HepG2 (cell line): ENCODE results near the gene RAB24. TPM values are rescaled to one million over a fixed set of nuclear protein-coding genes. Genes with fewer than 3 reads are reported as not detected.

Experiments used
- ATAC-seq: fragments of 200-7000 bp; cut with Tn5 transposase; 3 replicates; pipeline ENCODE4 v1.9.1; 2020; ENCODE audit warnings: mild to moderate bottlenecking, moderate library complexity
- BruUV-seq: library from RNA; stranded (reverse); fragments of 400-500 nt; replicated peaks from 2 replicates; lab custom pipeline; 2021; lab: Mats Ljungman, UMichigan
- CTCF ChIA-PET: fragments of 300-600 bp; formaldehyde crosslinking; extraction: SDS; loops from one replicate; lab custom pipeline; 2021; ENCODE audit warnings: low total read pairs, inconsistent platforms, low intra/inter-chr PET ratio; lab: Yijun Ruan, JAX
- POLR2A ChIA-PET: fragments of 350-600 bp; sonication (Branson Sonifier 250); formaldehyde crosslinking; loops from one replicate; lab custom pipeline; 2020; ENCODE audit warnings: antibody characterized with exemption, inconsistent platforms; lab: Yijun Ruan, JAX
- DNase-seq: peaks from one replicate; pipeline ENCODE4 v3.0.0-alpha.2; 2015; ENCODE audit warnings: low spot score
- FAIRE-seq: peaks from 3 replicates; lab custom pipeline; 2011; peaks lifted over from hg19 to GRCh38; lab: Jason Lieb, UNC
- H2AFZ ChIP-seq: one replicate; pipeline ENCODE4 v1.6.1; 2011; ENCODE audit warnings: low read length, inconsistent platforms
- H3K27ac ChIP-seq: fragments of 300-600 bp; 3 replicates; pipeline ENCODE4 v1.8.0; 2011; ENCODE audit warnings: mixed run types, mild to moderate bottlenecking, mixed read lengths, low read length, inconsistent platforms; ENCODE audit not compliant: insufficient read depth; ENCODE audit errors: extremely low read length
- H3K27me3 ChIP-seq, 2 experiments: fragments of 200-600 bp in 1 of 2; 2 replicates in 1 of 2; 3 replicates in 1 of 2; pipeline versions ENCODE4 v1.6.0 to v1.8.0; 2011; ENCODE audit warnings: low read length in 2 of 2, mild to moderate bottlenecking in 2 of 2, moderate library complexity in 2 of 2, inconsistent platforms in 1 of 2; ENCODE audit not compliant: insufficient read depth in 2 of 2, control insufficient read depth in 1 of 2
- H3K36me3 ChIP-seq, 2 experiments: fragments of 200-600 bp in 1 of 2; replicated peaks in 1 of 2; 2 replicates in 1 of 2; 3 replicates in 1 of 2; pipeline versions ENCODE4 v1.5.1 to v1.8.0; 2011; ENCODE audit warnings: low read length in 2 of 2, inconsistent platforms in 1 of 2; ENCODE audit not compliant: insufficient read depth in 2 of 2, control insufficient read depth in 1 of 2
- H3K4me1 ChIP-seq: 2 replicates; pipeline ENCODE4 v1.5.1; 2012; ENCODE audit warnings: low read length, inconsistent platforms; ENCODE audit not compliant: insufficient read depth
- H3K4me2 ChIP-seq: 2 replicates; pipeline ENCODE4 v1.6.0; 2011; ENCODE audit warnings: low read depth, low read length, inconsistent platforms
- H3K4me3 ChIP-seq, 3 experiments: fragments of 200-600 bp in 1 of 3; sonication (generic), shearing (Covaris generic) in 1 of 3; replicated peaks in 1 of 3; 2 replicates each; pipeline ENCODE4 v1.5.1; 2011 to 2016; ENCODE audit warnings: low read length in 3 of 3, inconsistent platforms in 2 of 3, low read depth in 2 of 3, mild to moderate bottlenecking in 2 of 3, control low read depth in 1 of 3, mixed read lengths in 1 of 3; ENCODE audit not compliant: insufficient read depth in 1 of 3
- H3K79me2 ChIP-seq: one replicate; pipeline ENCODE4 v1.6.1; 2011; ENCODE audit warnings: low read length, inconsistent platforms; ENCODE audit not compliant: insufficient read depth
- H3K9ac ChIP-seq: 2 replicates; pipeline ENCODE4 v1.6.0; 2011; ENCODE audit warnings: mild to moderate bottlenecking, low read depth, low read length, inconsistent platforms; ENCODE audit not compliant: insufficient read depth
- H3K9me3 ChIP-seq: 2 replicates; pipeline ENCODE4 v1.5.1; 2012; ENCODE audit warnings: mild to moderate bottlenecking, low read length
- H4K20me1 ChIP-seq: 2 replicates; pipeline ENCODE4 v1.6.0; 2011; ENCODE audit warnings: inconsistent platforms, mild to moderate bottlenecking, low read length, moderate library complexity; ENCODE audit not compliant: insufficient read depth
- AGO1 ChIP-seq: fragments of 200-400 bp; formaldehyde crosslinking; IDR thresholded peaks from 2 replicates; pipeline ENCODE4 v1.6.1; 2017; ENCODE audit warnings: mild to moderate bottlenecking, low read depth, low read length, moderate library complexity; ENCODE audit not compliant: poor library complexity, severe bottlenecking
- AGO2 ChIP-seq: fragments of 200-400 bp; formaldehyde crosslinking; optimal IDR thresholded peaks from 2 replicates; pipeline ENCODE3; 2017; ENCODE audit warnings: mild to moderate bottlenecking, low read depth, low read length, moderate library complexity
- MAFF ChIP-seq: IDR thresholded peaks from 2 replicates; pipeline ENCODE4 v1.6.1; 2011; ENCODE audit warnings: low read depth, low read length, improper control_type of control experiment
- PCBP2 ChIP-seq: fragments of 200-400 bp; formaldehyde crosslinking; optimal IDR thresholded peaks from 2 replicates; pipeline ENCODE3; 2018; ENCODE audit warnings: low read length, low read depth; ENCODE audit not compliant: poor library complexity, severe bottlenecking
- RBM22 ChIP-seq: fragments of 200-400 bp; formaldehyde crosslinking; optimal IDR thresholded peaks from 2 replicates; pipeline ENCODE3; 2017; ENCODE audit warnings: mild to moderate bottlenecking, low read length, moderate library complexity
- SMAD1 ChIP-seq: sonication (generic); formaldehyde crosslinking; IDR thresholded peaks from 2 replicates; pipeline ENCODE4 v1.4.0; 2020; ENCODE audit warnings: missing genetic modification reagents, low read depth, mild to moderate bottlenecking, borderline replicate concordance
- ZFX ChIP-seq: sonication (generic); formaldehyde crosslinking; IDR thresholded peaks from 2 replicates; pipeline ENCODE4 v1.4.0; 2020; ENCODE audit warnings: mild to moderate bottlenecking, low read depth, missing genetic modification reagents, moderate library complexity
- ZKSCAN5 ChIP-seq: sonication (generic); formaldehyde crosslinking; IDR thresholded peaks from 2 replicates; pipeline ENCODE4 v1.5.1; 2020; ENCODE audit warnings: mild to moderate bottlenecking, missing genetic modification reagents
- ZNF205 ChIP-seq: IDR thresholded peaks from 2 replicates; pipeline ENCODE4 v1.6.1; 2018; ENCODE audit warnings: missing biosample characterization, missing genetic modification reagents
- ZNF350 ChIP-seq: sonication (generic); formaldehyde crosslinking; IDR thresholded peaks from 2 replicates; pipeline ENCODE4 v1.4.0; 2020; ENCODE audit warnings: mild to moderate bottlenecking, low read depth, missing genetic modification reagents, borderline replicate concordance
- ZNF496 ChIP-seq: sonication (generic); formaldehyde crosslinking; IDR thresholded peaks from 2 replicates; pipeline ENCODE4 v1.8.1; 2023; ENCODE audit warnings: mild to moderate bottlenecking, moderate library complexity, missing genetic modification reagents; ENCODE audit not compliant: insufficient replicate concordance
- ZNF550 ChIP-seq: sonication (generic); formaldehyde crosslinking; IDR thresholded peaks from 2 replicates; pipeline ENCODE4 v1.4.0; 2020; ENCODE audit warnings: mild to moderate bottlenecking, missing genetic modification reagents, borderline replicate concordance
- ZNF572 ChIP-seq: sonication (generic); formaldehyde crosslinking; IDR thresholded peaks from 2 replicates; pipeline ENCODE4 v1.5.1; 2020; ENCODE audit warnings: mild to moderate bottlenecking, missing genetic modification reagents
- ZNF580 ChIP-seq: IDR thresholded peaks from 2 replicates; pipeline ENCODE4 v1.6.1; 2016; ENCODE audit warnings: low read depth, borderline replicate concordance
- ZNF746 ChIP-seq: sonication (generic); formaldehyde crosslinking; IDR thresholded peaks from 2 replicates; pipeline ENCODE4 v1.8.0; 2022; ENCODE audit warnings: mild to moderate bottlenecking, missing genetic modification reagents
- ZSCAN22 ChIP-seq: sonication (generic); formaldehyde crosslinking; IDR thresholded peaks from 2 replicates; pipeline ENCODE4 v1.4.0; 2020; ENCODE audit warnings: mild to moderate bottlenecking, missing genetic modification reagents
- WGBS: methylation state at CpG from one replicate; pipeline ENCODE4 v1.1.6; 2017; ENCODE audit warnings: low lambda C conversion rate; 5-methylcytosine and 5-hydroxymethylcytosine counted together
- in situ Hi-C: cut with HindIII; loops from 2 replicates; pipeline ENCODE4 v1.10.0; 2017; ENCODE audit warnings: low pct_unique_long_range_greater_than_20kb; ENCODE audit not compliant: extremely low pct_ligation_motif_present
- intact Hi-C: fragments of 100-400 bp; cut with micrococcal nuclease; formaldehyde crosslinking; loops from one replicate; pipeline ENCODE4 v1.10.0; 2022; ENCODE audit not compliant: unreplicated experiment
- polyA plus RNA-seq, 8 experiments: library from polyadenylated mRNA; depleted of rRNA in 3 of 8; stranded (reverse) in 7 of 8; unstranded in 1 of 8; fragments of >200 nt; fragmentation: Illumina TruSeq in 4 of 8; extraction: Trizol in 4 of 8; gene quantifications; 2 replicates each; pipeline versions ENCODE4 v1.2.1 to v1.2.3, GENCODE V29; 2011 to 2016; ENCODE audit warnings: low read depth in 4 of 8, missing spikeins in 1 of 8, mixed read lengths in 1 of 8; ENCODE audit not compliant: insufficient read depth in 1 of 8
- total RNA-seq, 5 experiments: library from RNA; depleted of rRNA; stranded (reverse); fragments of >200 nt; fragmentation: Illumina TruSeq; extraction: Trizol; gene quantifications; 2 replicates each; pipeline ENCODE4 v1.2.3, GENCODE V29; 2016; ENCODE audit warnings: low read depth in 1 of 5
- TF ChIP-seq, protein P1 (sequence below): sonication (generic); formaldehyde crosslinking; conservative IDR thresholded peaks from 2 replicates; pipeline ENCODE4 v1.5.0; 2020; ENCODE audit warnings: missing genetic modification reagents

RAB24 gene
- total and polyA plus RNA-seq, 2 of the 13 experiments (the other 11 are each of a cell fraction or from before 2014, with no cell fraction given): 22.9 to 63.7 TPM

DNA sequence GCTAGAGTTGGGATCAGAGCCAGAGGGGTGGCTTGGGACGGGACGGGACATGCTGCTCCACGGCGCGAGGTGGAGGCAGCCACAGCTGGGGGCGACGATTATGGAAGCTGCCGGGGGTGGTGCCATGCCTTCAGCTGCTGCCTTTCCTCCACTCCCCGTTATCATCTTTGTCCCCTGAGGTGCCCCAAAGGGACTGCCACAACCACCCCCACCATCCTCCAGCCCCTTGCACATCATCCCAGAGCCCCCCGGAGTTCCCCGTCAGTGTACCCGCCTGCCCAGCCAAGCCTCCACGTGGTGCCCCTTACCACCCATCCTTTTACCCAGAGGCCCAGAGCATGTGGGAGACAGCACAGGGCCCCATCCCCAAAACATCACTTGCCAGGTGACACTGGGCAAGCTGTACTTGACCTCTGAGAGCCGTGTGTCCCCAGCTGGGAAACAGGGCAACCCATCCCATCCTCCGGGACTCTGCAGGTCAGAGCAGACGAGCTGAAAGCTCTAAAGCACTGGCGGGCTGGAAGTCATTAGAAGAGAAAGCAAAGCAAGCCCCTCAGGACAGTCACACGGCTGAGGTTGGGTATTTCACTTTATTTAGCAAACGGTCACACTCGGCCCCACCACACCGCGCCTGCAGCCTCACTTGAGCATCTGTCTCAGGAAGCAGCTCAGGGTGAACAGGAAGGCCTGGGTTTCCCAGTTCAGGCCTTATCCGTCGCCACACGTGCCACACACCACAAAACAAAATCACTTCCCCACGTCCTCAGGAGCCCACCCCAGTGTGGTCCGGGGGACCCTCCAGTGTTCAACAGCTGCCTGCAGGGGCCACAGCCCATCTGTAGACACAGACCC is 27.7 kb upstream of the RAB24 start:
- Histone ChIP-seq H3K79me2 (peaks cover 2% of the 10 kb centered on the region), H3K27ac (no peak overlapping the region), H4K20me1 (no peaks in the 10 kb centered on the region), H3K4me3 (no peak overlapping the region), H2AFZ (no peak overlapping the region), H3K9me3 (no peaks in the 10 kb centered on the region), H3K4me1 (peaks cover 26% of the 10 kb centered on the region), H3K27me3 (no peaks in the 10 kb centered on the region), H3K9ac (no peak overlapping the region), H3K4me2 (no peak overlapping the region), H3K36me3 (peaks cover 32 to 67% of the 10 kb centered on the region in 2 experiments)
- 96% methylated on average over 22 of the region's 27 CpGs for WGBS
- intact Hi-C loops (no loop called here), in situ Hi-C loops (no loop called here)
- POLR2A ChIA-PET: interaction anchor here (0.7 kb wide), 1 partner anchor 23 kb away, joined by 3 read pairs; no protein-coding TSS in a partner anchor
- BruUV-seq: no TSS peak
- CTCF ChIA-PET: no interaction called here
- FAIRE-seq (no peak), DNase-seq (no peak), ATAC-seq (no peak)
- no peak for TF ChIP-seq ZNF580 (CRISPR knock-in tag)
- TF ChIP-seq ZNF746: no peak
- TF ChIP-seq ZSCAN22: no peak
- peak; percentile 81 for TF ChIP-seq AGO2
- TF ChIP-seq RBM22: peak; percentile 31
- no peak for TF ChIP-seq ZNF496 (CRISPR knock-in tag)

DNA sequence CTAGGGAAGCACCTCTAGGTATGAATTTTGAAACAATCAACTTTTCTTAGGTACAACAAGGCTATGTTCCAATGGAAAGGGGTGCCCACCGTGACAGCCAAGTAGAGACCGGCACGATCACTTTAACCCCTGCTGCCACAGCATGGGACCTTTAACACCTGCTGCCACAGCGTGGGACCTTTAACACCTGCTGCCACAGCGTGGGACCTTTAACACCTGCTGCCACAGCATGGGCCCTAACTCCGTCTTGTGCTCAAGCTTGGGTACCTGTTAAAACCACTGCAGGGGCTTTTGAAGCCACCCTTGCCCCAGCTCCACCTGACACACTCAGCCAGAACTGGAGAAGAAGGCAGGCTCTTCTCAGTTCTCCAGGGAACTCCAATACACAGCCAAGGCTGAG is 26.4 kb upstream of the RAB24 start:
- H3K9me3 ChIP-seq: no peaks in the 10 kb centered on the region
- ATAC-seq: no peak
- POLR2A ChIA-PET: no interaction called here
- no peak overlapping the region for H3K9ac ChIP-seq
- BruUV-seq: no TSS peak
- H3K4me1 ChIP-seq: peaks cover 40% of the 10 kb centered on the region
- no peak for FAIRE-seq
- peaks cover 24 to 53% of the 10 kb centered on the region in 2 experiments for H3K36me3 ChIP-seq
- in situ Hi-C loops: no loop called here
- no peak overlapping the region for H3K4me2 ChIP-seq
- peaks cover 4% of the 10 kb centered on the region for H3K79me2 ChIP-seq
- no peak overlapping the region for H3K4me3 ChIP-seq
- DNase-seq: no peak
- CTCF ChIA-PET: no interaction called here
- no peaks in the 10 kb centered on the region for H3K27me3 ChIP-seq
- H4K20me1 ChIP-seq: no peaks in the 10 kb centered on the region
- intact Hi-C loops: loop anchor here (5.0 kb wide), 1 partner anchor 117 kb away; the partner anchor contains the start of gene PRR7
- 100% methylated on average over 6 of the region's 6 CpGs for WGBS
- H3K27ac ChIP-seq: no peak overlapping the region
- H2AFZ ChIP-seq: no peak overlapping the region
- TF ChIP-seq MAFF (no peak), PCBP2 (no peak), ZNF205 (CRISPR knock-in tag) (no peak), ZNF350 (CRISPR knock-in tag) (no peak), ZFX (CRISPR knock-in tag) (no peak), ZNF550 (CRISPR knock-in tag) (no peak), ZKSCAN5 (CRISPR knock-in tag) (no peak), ZNF572 (CRISPR knock-in tag) (no peak), AGO1 (no peak), SMAD1 (CRISPR knock-in tag) (no peak), ZNF746 (no peak)
- TF ChIP-seq, protein P1, sequence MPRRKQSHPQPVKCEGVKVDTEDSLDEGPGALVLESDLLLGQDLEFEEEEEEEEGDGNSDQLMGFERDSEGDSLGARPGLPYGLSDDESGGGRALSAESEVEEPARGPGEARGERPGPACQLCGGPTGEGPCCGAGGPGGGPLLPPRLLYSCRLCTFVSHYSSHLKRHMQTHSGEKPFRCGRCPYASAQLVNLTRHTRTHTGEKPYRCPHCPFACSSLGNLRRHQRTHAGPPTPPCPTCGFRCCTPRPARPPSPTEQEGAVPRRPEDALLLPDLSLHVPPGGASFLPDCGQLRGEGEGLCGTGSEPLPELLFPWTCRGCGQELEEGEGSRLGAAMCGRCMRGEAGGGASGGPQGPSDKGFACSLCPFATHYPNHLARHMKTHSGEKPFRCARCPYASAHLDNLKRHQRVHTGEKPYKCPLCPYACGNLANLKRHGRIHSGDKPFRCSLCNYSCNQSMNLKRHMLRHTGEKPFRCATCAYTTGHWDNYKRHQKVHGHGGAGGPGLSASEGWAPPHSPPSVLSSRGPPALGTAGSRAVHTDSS (CRISPR knock-in tag): no peak
